Kidney glomerular epithelial cell (primary cell): ENCODE results near the gene TMEM182.

ENCODE experiments used
- DNase-seq: peaks from one replicate; lab custom pipeline; 2025; lab: John Stamatoyannopoulos, UW

The TMEM182 gene

DNA sequence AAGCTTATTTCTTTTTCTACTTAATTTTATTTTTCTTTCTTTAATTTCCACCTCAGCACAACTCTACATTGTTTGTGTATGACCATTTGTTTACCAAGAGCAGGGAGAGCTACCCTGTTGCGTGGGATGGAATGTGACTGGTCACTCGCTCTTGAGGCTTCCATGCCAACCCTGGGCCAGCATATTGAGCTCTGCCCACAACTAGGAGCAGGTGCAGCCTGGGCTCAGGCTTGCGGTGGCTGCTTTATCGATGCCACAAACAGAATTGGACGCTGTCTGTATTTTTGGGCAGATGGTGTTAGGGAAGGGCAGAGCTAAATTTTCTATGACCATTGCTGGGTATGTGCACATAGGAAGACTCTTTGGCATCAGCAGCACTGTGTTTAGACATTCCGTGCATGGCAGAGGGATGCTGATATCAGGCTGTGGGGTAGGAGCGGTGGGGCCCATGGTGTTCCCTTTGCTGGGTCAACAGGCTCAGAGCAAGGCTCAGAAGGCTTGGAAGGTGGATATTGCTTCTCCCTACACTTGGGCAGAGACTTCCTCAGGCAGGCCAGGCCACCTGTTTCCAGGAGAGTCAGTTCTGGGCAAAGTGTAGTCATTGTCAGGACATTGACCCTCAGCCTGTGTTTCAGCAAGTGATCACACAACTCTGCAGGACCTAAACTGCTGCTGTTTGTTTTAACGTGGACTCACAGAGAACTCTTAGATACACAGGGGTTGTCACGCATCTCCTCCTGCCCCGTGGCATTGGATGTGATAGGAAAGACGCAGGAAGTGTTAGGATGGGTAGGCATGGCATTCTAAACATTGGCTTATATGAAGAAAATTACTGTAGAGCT lies 40.2 kb downstream of the TMEM182 start:
- DNase-seq = no peak

GRCh38 chr2:102803041-102803896 lies 41.4 kb downstream of the TMEM182 start:
- DNase-seq = no peak

GRCh38 chr2:102803897-102804217 lies 42.0 kb downstream of the TMEM182 start:
- no peak for DNase-seq

DNA sequence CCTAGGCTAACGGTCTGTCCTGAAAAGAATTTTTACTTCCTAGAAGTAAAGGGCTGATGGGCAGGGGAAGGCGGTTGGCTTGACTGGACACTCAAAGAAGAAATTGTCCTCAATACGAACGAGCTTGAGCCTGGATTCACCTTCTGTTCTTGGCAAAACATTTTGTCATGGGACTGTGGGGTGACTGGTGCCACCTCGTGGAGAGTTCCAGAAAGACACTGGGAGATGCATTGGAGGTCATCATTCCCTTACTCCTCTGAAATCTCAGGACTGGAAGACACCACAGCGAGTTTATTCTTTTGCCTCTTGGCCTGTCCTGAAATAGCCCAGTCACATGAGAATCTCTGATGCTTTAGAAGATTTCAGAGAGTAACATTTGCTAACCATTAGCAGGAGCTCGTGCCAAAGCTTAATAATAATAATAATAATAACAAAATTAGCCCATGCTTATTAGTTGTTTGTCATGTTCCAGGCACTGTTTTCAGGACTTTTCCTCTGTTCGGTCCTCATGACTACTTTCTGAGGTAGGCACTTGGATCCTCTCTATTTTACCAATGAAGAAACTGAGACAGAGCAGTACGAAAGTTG lies 44.5 kb downstream of the TMEM182 start:
- DNase-seq = peak; percentile 35

DNA sequence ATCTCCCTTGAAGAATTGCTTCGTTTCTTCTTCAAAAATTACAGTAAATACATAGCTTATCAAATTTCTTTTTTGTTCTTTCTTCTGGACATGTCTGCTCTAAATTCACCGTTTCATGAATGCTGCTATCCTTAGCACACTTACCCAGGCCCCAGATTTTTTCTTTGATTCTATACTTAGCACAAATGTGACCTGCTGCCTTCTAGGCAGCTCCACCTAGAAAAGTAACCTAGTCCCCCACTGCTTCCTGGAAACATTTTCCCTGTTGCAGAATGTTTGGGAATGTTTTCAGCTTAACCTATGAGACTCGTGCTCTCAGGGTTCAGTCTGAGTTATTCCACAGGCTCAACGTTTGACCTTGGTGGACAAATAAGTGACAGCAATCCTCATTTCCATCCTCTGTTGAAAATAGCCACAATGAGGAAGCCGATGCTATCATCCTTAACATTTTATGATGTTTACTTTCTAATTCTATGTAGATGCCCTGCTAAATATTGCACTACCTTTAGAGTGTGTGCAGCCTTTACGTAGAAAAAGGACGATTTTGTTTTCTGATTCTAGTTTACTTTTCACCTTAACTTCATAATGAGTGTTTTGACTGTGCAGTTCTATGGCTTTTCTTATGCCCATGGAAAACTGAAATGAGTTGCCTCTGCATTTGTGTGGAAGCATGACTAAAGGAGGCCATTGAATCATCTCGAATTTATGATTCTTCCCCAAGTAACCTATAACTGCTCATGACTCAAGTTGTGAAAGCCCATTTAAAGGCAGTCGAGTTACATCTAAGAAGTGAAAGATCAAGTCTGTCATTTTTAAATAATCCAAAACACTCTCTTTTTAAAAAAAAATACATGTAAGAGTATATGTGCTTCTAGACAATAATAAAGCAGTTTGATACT lies 47.7 kb downstream of the TMEM182 start:
- DNase-seq = no peak

GRCh38 chr2:102815285-102815684 lies 53.5 kb downstream of the TMEM182 start:
- no peak for DNase-seq

- no peak for DNase-seq
These were observed 65.1 kb downstream of the TMEM182 start for GRCh38 chr2:102826904-102827303.

DNA sequence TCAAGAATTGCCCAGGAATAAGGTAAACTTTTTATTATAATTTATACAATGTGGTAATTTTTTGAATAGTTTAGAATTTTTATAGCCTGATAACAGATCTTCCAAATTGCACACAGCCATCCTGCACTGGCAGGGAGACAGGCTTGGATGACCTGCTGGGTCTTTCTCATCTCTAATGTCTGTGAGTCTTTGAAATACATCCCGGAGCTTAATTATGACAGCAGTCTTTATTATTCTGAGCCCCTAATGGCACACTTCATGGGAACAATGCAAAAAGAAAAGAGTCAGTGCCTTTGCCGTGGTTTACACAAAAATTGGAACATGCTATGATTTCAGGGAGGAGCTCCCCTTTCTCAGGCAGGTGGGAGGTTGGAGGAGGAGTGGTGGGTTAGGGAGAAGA lies 71.0 kb downstream of the TMEM182 start:
- no peak for DNase-seq

DNA sequence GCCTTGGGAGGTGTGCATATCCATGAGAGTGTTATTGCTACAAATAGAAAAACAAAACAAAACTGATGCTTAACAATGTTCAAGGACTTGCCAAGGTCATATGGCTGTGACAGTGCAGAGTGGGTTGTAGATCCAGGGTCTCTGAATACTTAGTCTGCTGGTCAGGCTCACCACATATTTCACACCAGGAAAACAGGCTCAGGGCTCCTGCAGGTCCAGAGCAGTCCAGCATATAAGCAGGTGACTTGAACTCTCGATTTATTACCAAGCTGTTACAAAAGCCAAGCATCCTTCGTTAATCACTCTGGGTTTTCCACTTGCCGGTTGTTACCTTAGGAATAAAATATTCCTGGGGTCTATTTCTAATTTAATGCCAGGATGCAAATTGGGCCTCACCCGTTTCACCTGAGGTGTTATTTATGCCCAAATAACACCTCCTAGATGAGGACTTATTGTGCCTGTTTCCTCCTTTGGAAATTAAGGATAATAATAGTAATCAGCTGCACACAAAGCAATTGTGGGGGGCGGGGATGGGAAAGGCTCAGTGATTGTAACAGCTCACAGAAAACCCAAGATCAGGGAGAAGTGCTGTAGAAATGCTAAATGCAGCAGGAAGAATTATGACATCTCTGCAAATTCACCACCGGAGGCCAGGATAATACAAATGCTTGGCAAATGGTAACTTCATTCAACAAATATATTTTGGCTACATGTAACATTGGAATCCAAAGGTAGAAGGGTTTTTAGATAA lies 72.9 kb downstream of the TMEM182 start:
- no peak for DNase-seq

GRCh38 chr2:102837626-102838198 lies 75.9 kb downstream of the TMEM182 start:
- DNase-seq = no peak

DNA sequence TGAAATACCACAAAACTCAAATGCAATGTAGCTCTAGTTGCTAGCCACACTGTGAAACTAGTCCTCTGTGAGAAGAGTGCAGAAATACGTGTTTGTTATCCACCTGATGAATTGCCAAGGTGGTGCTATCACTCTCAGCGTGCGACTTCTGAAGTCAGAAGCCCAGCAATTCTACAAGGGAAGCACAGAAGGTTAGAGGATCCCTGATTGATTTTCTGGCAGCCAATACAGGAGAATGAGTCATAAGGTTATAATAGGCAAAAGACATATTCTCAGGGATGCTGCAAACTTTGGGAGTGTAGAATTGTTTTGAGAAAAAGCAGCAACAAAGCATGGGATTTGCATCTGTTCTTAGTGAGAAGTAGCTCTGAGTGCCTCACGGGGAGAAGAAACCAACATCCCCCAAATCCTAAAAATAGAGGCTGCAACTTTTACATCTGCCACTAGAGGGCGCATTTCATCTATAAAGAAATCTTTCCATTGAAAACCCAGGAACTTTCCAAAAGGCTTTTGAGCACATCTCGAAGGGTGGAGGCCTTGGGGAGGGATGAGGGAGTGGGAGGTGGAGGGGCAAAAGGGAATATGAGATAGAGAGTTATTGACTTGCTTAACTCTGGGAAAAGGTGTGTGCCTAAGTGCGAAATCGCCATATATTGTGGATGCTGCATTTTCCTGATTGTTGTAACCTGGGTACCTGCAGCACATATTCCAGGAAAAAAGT lies 78.0 kb downstream of the TMEM182 start:
- peak; percentile 14 for DNase-seq

- DNase-seq = peak; percentile 51
These were observed 79.4 kb downstream of the TMEM182 start for GRCh38 chr2:102841107-102841840.

- DNase-seq = no peak
These were observed 82.1 kb downstream of the TMEM182 start for GRCh38 chr2:102843764-102844443.

- DNase-seq = no peak
These were observed 83.1 kb downstream of the TMEM182 start for GRCh38 chr2:102844911-102845310.

- DNase-seq = peak; percentile 80
These were observed 86.6 kb downstream of the TMEM182 start for GRCh38 chr2:102848366-102848839.

- DNase-seq = no peak
These were observed 89.1 kb downstream of the TMEM182 start for GRCh38 chr2:102850888-102851287.

DNA sequence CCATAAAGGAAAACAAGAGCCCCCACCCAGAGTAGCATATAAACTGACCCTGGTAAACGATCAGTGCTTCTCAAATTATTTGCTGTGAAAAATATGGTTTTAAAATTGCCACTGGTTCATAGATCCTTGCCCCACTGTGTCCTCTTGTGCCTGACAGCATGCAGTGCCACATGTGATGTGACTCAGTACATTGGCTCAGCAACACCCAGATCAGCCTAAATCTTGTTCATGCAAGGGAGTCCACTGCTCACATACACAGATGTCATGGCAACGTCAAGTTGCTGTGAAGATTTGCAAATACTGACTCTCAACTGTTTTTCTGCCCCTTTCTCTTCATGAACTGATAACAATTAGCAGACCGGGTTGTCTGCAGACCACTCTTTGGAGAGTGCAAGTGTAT lies 91.0 kb downstream of the TMEM182 start:
- no peak for DNase-seq
